H1 (cell line): Measurements from ENCODE around the gene EZH1. TPM values are rescaled to one million over a fixed set of nuclear protein-coding genes. Genes with fewer than 3 reads are reported as not detected.

Experiments
- SP1 ChIP-seq: IDR thresholded peaks from 2 replicates; pipeline ENCODE4 v1.6.1; 2011; ENCODE audit warnings: low read depth, low read length
- polyA plus RNA-seq, 7 experiments: library from polyadenylated mRNA; depleted of rRNA in 3 of 7; stranded (reverse) in 5 of 7; unstranded in 2 of 7; fragments of >200 nt in 5 of 7; fragments of 200-250 nt in 2 of 7; gene quantifications; 1 replicate in 5 of 7; 2 replicates in 1 of 7; 4 replicates in 1 of 7; pipeline versions ENCODE4 v1.2.1 to v1.2.3, GENCODE V29; 2011 to 2013; ENCODE audit warnings: missing spikeins in 2 of 7, mixed read lengths in 2 of 7
- total RNA-seq: library from RNA; stranded (reverse); fragmentation: NEBNext Ultra II Directional; extraction: Animal tissue kit (Norgen Biotek cat#: 25700); gene quantifications from 2 replicates; pipeline ENCODE4 v1.2.1, GENCODE V29; 2021

The EZH1 gene
- total and polyA plus RNA-seq, 2 of the 8 experiments (the other 6 are each of a cell fraction or from before 2014, with no cell fraction given) = 17.4 to 20.8 TPM

DNA sequence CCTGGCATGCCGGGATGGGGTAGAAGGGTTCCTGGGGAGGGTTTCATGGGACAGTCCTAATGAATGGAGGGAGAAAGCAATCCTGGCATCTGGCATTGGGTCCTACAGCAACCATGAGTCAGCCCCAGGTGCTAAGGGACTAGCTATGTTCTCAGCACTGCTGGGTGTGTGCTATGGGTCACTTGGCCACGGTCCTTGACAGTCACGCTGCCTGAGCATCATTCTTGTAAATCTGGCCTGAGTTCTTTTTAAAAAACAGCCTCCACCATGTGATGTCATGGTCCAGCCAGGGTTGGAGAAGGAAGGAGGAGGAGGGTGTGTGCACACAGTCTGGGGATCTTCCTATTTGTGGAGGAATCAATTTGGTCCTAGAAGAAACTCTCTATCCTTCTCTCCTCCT, 9.9 kb upstream of the EZH1 start (continued):
- no peak for TF ChIP-seq SP1
